Esophagus squamous epithelium (tissue), 4 donors: ENCODE results near the gene ABHD2.

ENCODE experiments used
- CTCF ChIP-seq, 6 experiments: fragments of 450-650 bp in 4 of 6; fragments of 200-600 bp in 2 of 6; sonication (generic) in 2 of 6; IDR thresholded peaks; one replicate each; pipeline ENCODE4 v1.5.1; 2016 to 2019; ENCODE audit warnings: antibody characterized with exemption in 6 of 6, mild to moderate bottlenecking in 4 of 6, moderate library complexity in 4 of 6
- POLR2A ChIP-seq, 4 donors: fragments of 450-650 bp; IDR thresholded peaks; one replicate each; pipeline ENCODE4 v1.6.1; 2017; ENCODE audit warnings: antibody characterized with exemption in 4 of 4, mild to moderate bottlenecking in 4 of 4, moderate library complexity in 3 of 4

GRCh38 chr15:89230277-89230676 is 142.0 kb downstream of the ABHD2 start:
- no peak for TF ChIP-seq CTCF (IDR thresholded peaks at IDR 0.05)
- no peak for TF ChIP-seq POLR2A (IDR thresholded peaks at IDR 0.05)
